Measurements from ENCODE around the gene ARHGAP21.
"Not testable (repeated sequence)": the region's sequence is repeated elsewhere in the genome, so short reads cannot be mapped to it uniquely, and the experiment has no call there.

ARHGAP21 gene

GRCh38 chr10:24680647-24681524 is 42.8 kb downstream of the ARHGAP21 start:
- no peak for DNase-seq

GRCh38 chr10:24678757-24679156 is 44.9 kb downstream of the ARHGAP21 start:
- DNase-seq: no peak

GRCh38 chr10:24674892-24675632 is 48.6 kb downstream of the ARHGAP21 start:
- no peak for DNase-seq

GRCh38 chr10:24670964-24671670 is 52.6 kb downstream of the ARHGAP21 start:
- DNase-seq: no peak

- DNase-seq: no peak
These were observed 54.3 kb downstream of the ARHGAP21 start for GRCh38 chr10:24669285-24669852.

GRCh38 chr10:24668247-24668646 is 55.4 kb downstream of the ARHGAP21 start:
- no peak for DNase-seq

GRCh38 chr10:24664991-24665390 is 58.7 kb downstream of the ARHGAP21 start:
- no peak for DNase-seq

- no peak for DNase-seq
These were observed 62.3 kb downstream of the ARHGAP21 start for GRCh38 chr10:24661376-24661775.

- DNase-seq: not testable (repeated sequence)
These were observed 65.4 kb downstream of the ARHGAP21 start for GRCh38 chr10:24658319-24658718.

GRCh38 chr10:24656326-24656725 is 67.4 kb downstream of the ARHGAP21 start:
- DNase-seq: not testable (repeated sequence)

GRCh38 chr10:24652381-24652957 is 71.2 kb downstream of the ARHGAP21 start:
- no peak for DNase-seq

GRCh38 chr10:24651923-24652322 is 71.8 kb downstream of the ARHGAP21 start:
- DNase-seq: no peak

- no peak for DNase-seq
These were observed 72.9 kb downstream of the ARHGAP21 start for GRCh38 chr10:24650669-24651391.

GRCh38 chr10:24645784-24646183 is 77.9 kb downstream of the ARHGAP21 start:
- DNase-seq: peak; percentile 9

- no peak for DNase-seq
These were observed 78.7 kb downstream of the ARHGAP21 start for GRCh38 chr10:24645022-24645421.

- DNase-seq: no peak
These were observed 79.9 kb downstream of the ARHGAP21 start for GRCh38 chr10:24643679-24644209.

GRCh38 chr10:24642921-24643678 is 80.6 kb downstream of the ARHGAP21 start:
- DNase-seq: peak; percentile 33

- no peak for DNase-seq
These were observed 84.6 kb downstream of the ARHGAP21 start for GRCh38 chr10:24639124-24639523.

- no peak for DNase-seq
These were observed 97.9 kb downstream of the ARHGAP21 start for GRCh38 chr10:24625778-24626177.

GRCh38 chr10:24623383-24623782 is 100.3 kb downstream of the ARHGAP21 start:
- DNase-seq: no peak

GRCh38 chr10:24622781-24623301 is 100.8 kb downstream of the ARHGAP21 start:
- peak; percentile 27 for DNase-seq
